Body of pancreas (tissue), 4 donors: ENCODE results near the gene ZFHX3. TPM values are rescaled to one million over a fixed set of nuclear protein-coding genes. Genes with fewer than 3 reads are reported as not detected.

Experiments
- ATAC-seq: fragments of 150-250 bp; one replicate; pipeline ENCODE4 v1.9.1; 2016
- DNase-seq, 4 donors: peaks; one replicate each; pipeline ENCODE4 v3.0.0-alpha.2; 2019
- H3K27ac ChIP-seq, 4 donors: fragments of 200-600 bp; sonication (generic); 1 replicate in 3 of 4; 2 replicates in 1 of 4; pipeline versions ENCODE4 v1.5.1 to v1.6.1; 2016 to 2019; ENCODE audit warnings: mild to moderate bottlenecking in 1 of 4, mixed read lengths in 1 of 4, moderate library complexity in 1 of 4
- H3K27me3 ChIP-seq, 2 donors: fragments of 200-600 bp; sonication (generic); one replicate each; pipeline ENCODE4 v1.6.0; 2016; ENCODE audit warnings: mild to moderate bottlenecking in 1 of 2
- H3K36me3 ChIP-seq, 2 donors: fragments of 200-600 bp; sonication (generic); replicated peaks in 1 of 2; 2 replicates each; pipeline ENCODE4 v1.5.1; 2016; ENCODE audit warnings: low read depth in 2 of 2; ENCODE audit not compliant: insufficient read depth in 1 of 2
- H3K4me1 ChIP-seq: fragments of 200-600 bp; sonication (generic); one replicate; pipeline ENCODE4 v1.6.0; 2016
- H3K4me3 ChIP-seq, 2 donors: fragments of 200-600 bp; sonication (generic); 1 replicate in 1 of 2; 2 replicates in 1 of 2; pipeline ENCODE4 v1.5.1; 2016 to 2019
- H3K9me3 ChIP-seq, 3 donors: fragments of 200-600 bp; sonication (generic); 1 replicate in 2 of 3; 2 replicates in 1 of 3; pipeline ENCODE4 v1.5.1; 2016
- POLR2A ChIP-seq, 3 donors: fragments of 450-650 bp; IDR thresholded peaks; one replicate each; pipeline ENCODE4 v1.6.1; 2016; ENCODE audit warnings: antibody characterized with exemption in 3 of 3, mild to moderate bottlenecking in 2 of 3
- whole genome bisulfite sequencing, 2 donors: methylation state at CpG; one replicate each; pipeline ENCODE4 v1.1.5; 2017; 5-methylcytosine and 5-hydroxymethylcytosine counted together
- intact Hi-C: fragments of 100-400 bp; cut with DNase I; formaldehyde crosslinking; loops from one replicate; pipeline ENCODE4 v1.15.1; 2023
- total RNA-seq, 2 donors: library from RNA; depleted of rRNA; stranded (reverse); fragments of >200 nt; gene quantifications; one replicate each; pipeline ENCODE4 v1.1.0, GENCODE V29; 2016
- TF ChIP-seq, protein P1 (sequence below), 7 experiments: fragments of 450-650 bp in 4 of 7; fragments of 200-600 bp in 3 of 7; sonication (generic) in 3 of 7; IDR thresholded peaks; one replicate each; pipeline ENCODE4 v1.5.1; 2016 to 2019; ENCODE audit warnings: antibody characterized with exemption in 7 of 7

The ZFHX3 gene
- total RNA-seq, 2 donors from 2014 or later: 22.4 to 24.6 TPM

DNA sequence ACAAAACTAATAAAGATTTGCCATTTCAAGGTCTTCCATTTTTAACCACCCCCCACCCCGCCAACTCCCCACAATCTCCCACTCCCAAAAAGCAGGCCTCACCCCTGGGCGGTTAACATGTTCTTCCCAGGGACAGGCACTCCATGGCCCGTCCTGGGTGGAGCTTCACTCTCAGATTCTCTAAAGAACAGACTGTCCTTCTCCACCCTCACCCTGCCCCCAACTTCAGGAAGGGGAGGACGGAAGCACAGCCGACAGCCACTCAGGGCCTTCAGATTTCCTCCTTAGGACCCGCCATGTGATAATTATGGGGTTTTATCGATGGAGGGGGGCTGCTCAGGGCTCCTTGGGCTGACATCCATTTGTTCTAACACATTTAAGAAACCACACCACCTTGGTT, 61.9 kb downstream of the ZFHX3 start:
- DNase-seq: peak in 1 of 4 donors; percentile 26
- TF ChIP-seq POLR2A (IDR thresholded peaks at IDR 0.05): no peak
- TF ChIP-seq, protein P1, sequence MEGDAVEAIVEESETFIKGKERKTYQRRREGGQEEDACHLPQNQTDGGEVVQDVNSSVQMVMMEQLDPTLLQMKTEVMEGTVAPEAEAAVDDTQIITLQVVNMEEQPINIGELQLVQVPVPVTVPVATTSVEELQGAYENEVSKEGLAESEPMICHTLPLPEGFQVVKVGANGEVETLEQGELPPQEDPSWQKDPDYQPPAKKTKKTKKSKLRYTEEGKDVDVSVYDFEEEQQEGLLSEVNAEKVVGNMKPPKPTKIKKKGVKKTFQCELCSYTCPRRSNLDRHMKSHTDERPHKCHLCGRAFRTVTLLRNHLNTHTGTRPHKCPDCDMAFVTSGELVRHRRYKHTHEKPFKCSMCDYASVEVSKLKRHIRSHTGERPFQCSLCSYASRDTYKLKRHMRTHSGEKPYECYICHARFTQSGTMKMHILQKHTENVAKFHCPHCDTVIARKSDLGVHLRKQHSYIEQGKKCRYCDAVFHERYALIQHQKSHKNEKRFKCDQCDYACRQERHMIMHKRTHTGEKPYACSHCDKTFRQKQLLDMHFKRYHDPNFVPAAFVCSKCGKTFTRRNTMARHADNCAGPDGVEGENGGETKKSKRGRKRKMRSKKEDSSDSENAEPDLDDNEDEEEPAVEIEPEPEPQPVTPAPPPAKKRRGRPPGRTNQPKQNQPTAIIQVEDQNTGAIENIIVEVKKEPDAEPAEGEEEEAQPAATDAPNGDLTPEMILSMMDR (IDR thresholded peaks at IDR 0.05): no peak
- Histone ChIP-seq H3K9me3 (no peaks in the 10 kb centered on the region), H3K27me3 (no peaks in the 10 kb centered on the region), H3K4me3 (no peak overlapping the region), H3K27ac (peak overlapping the region in 2 of 4 donors; percentile 36 to 43), H3K36me3 (no peaks in the 10 kb centered on the region), H3K4me1 (peaks cover 59% of the 10 kb centered on the region)
- WGBS, 2 donors: 64 to 84% methylated on average over 6 to 7 of the region's 7 CpGs
- no peak for ATAC-seq
- intact Hi-C loops: no loop called here

- Histone ChIP-seq H3K4me3 (no peak overlapping the region), H3K4me1 (peaks cover 56% of the 10 kb centered on the region), H3K27me3 (no peaks in the 10 kb centered on the region), H3K27ac (peak overlapping the region in 2 of 4 donors; percentile 36 to 43), H3K36me3 (no peaks in the 10 kb centered on the region), H3K9me3 (no peaks in the 10 kb centered on the region)
- DNase-seq: peak in 2 of 4 donors; percentile 27 to 53
- TF ChIP-seq POLR2A (IDR thresholded peaks at IDR 0.05): no peak
- TF ChIP-seq, protein P1 (IDR thresholded peaks at IDR 0.05): no peak
- ATAC-seq: peak; percentile 36
- 60 to 70% methylated on average over 11 of the region's 11 CpGs for WGBS, 2 donors
- intact Hi-C loops: no loop called here
Measured at GRCh38 chr16:72985148-72985941, 62.6 kb downstream of the ZFHX3 start.

GRCh38 chr16:72983728-72984350, 64.1 kb downstream of the ZFHX3 start:
- intact Hi-C loops: no loop called here
- no peak for DNase-seq

GRCh38 chr16:72983241-72983640, 64.7 kb downstream of the ZFHX3 start:
- no peak overlapping the region for H3K27ac ChIP-seq

More at GRCh38 chr16:72983728-72984350, 64.1 kb downstream of the ZFHX3 start:
- Histone ChIP-seq H3K27me3 (no peaks in the 10 kb centered on the region), H3K9me3 (no peaks in the 10 kb centered on the region), H3K27ac (no peak overlapping the region), H3K36me3 (no peaks in the 10 kb centered on the region), H3K4me3 (no peak overlapping the region), H3K4me1 (peaks cover 41% of the 10 kb centered on the region)
- no peak for ATAC-seq
- TF ChIP-seq POLR2A (IDR thresholded peaks at IDR 0.05): no peak
- TF ChIP-seq, protein P1 (IDR thresholded peaks at IDR 0.05): no peak
- WGBS, 2 donors: 21 to 61% methylated on average over 1 to 2 of the region's 2 CpGs

More at GRCh38 chr16:72983241-72983640, 64.7 kb downstream of the ZFHX3 start:
- intact Hi-C loops: no loop called here
- Histone ChIP-seq H3K36me3 (no peaks in the 10 kb centered on the region), H3K4me3 (no peak overlapping the region), H3K27me3 (no peaks in the 10 kb centered on the region), H3K4me1 (peaks cover 36% of the 10 kb centered on the region), H3K9me3 (no peaks in the 10 kb centered on the region)
- DNase-seq (no peak), ATAC-seq (no peak)
- TF ChIP-seq, protein P1 (IDR thresholded peaks at IDR 0.05): no peak
- TF ChIP-seq POLR2A (IDR thresholded peaks at IDR 0.05): no peak
- WGBS, 2 donors: 97 to 98% methylated on average over 9 of the region's 9 CpGs
